ENCODE measurements around the gene CXXC5.

DNA sequence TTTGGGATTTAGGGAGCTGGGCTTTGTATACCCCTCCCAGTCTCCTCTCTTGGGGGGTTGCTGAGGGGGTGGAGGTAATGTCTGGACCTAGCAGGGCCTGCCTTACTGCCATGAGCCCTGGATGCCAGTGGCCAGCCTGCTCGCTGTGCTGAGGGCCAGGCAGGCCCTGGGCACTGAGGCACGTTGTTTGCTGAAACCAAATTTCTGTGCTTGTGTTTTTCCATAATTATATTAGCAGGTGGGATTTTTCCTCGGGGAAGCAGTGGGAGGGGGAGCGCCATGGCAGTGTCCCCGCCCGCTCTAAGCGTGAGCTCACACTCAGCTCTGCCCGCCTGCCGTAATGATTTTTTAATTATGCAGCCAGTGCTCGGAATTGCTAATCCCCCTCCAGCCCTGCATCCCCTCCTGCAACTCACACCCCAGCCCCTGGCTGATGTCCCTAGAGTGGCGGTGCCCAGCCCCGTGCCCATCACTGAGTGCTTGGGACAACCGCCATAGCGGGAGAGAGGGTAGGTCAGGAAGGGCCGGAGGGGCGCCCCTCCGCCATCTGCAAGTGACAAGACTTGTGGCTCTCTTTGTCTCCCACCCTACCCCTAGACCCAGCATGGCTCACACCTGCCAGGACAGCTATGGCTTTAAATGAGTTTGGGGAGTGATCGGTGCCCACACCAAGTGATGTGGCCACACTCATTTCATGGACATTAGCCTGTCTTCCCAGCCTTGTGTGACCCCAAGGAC, 20.9 kb downstream of the CXXC5 start:
- TF ChIP-seq EZH2 (IDR thresholded peaks at IDR 0.05; ENCODE audit: insufficient read depth, low read length), result no peak
- TF ChIP-seq, protein P1, sequence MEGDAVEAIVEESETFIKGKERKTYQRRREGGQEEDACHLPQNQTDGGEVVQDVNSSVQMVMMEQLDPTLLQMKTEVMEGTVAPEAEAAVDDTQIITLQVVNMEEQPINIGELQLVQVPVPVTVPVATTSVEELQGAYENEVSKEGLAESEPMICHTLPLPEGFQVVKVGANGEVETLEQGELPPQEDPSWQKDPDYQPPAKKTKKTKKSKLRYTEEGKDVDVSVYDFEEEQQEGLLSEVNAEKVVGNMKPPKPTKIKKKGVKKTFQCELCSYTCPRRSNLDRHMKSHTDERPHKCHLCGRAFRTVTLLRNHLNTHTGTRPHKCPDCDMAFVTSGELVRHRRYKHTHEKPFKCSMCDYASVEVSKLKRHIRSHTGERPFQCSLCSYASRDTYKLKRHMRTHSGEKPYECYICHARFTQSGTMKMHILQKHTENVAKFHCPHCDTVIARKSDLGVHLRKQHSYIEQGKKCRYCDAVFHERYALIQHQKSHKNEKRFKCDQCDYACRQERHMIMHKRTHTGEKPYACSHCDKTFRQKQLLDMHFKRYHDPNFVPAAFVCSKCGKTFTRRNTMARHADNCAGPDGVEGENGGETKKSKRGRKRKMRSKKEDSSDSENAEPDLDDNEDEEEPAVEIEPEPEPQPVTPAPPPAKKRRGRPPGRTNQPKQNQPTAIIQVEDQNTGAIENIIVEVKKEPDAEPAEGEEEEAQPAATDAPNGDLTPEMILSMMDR (IDR thresholded peaks at IDR 0.05; ENCODE audit: insufficient read depth, low read depth, low read length), result no peak
